GM06990 (cell line): ENCODE measurements around the gene SYT8.

Experiments
- DNase-seq: peaks from one replicate; pipeline ENCODE4 v3.0.0-alpha.2; 2011; ENCODE audit not compliant: insufficient read length; ENCODE audit errors: extremely low read depth
- H3K27me3 ChIP-seq: replicated peaks from 2 replicates; pipeline ENCODE4 v1.6.0; 2011; ENCODE audit warnings: low read length; ENCODE audit not compliant: control insufficient read depth, insufficient read depth
- H3K36me3 ChIP-seq: 2 replicates; pipeline ENCODE4 v1.5.1; 2011; ENCODE audit warnings: low read length; ENCODE audit not compliant: control insufficient read depth, insufficient read depth
- H3K4me3 ChIP-seq: replicated peaks from 2 replicates; pipeline ENCODE4 v1.5.1; 2011; ENCODE audit warnings: low read depth, mild to moderate bottlenecking, control low read depth, low read length
- TF ChIP-seq, protein P1 (sequence below): IDR thresholded peaks from 2 replicates; pipeline ENCODE4 v1.5.1; 2011; ENCODE audit warnings: low read length, control low read depth, mild to moderate bottlenecking, inconsistent platforms; ENCODE audit not compliant: insufficient read depth, poor library complexity, severe bottlenecking

SYT8 gene

DNA sequence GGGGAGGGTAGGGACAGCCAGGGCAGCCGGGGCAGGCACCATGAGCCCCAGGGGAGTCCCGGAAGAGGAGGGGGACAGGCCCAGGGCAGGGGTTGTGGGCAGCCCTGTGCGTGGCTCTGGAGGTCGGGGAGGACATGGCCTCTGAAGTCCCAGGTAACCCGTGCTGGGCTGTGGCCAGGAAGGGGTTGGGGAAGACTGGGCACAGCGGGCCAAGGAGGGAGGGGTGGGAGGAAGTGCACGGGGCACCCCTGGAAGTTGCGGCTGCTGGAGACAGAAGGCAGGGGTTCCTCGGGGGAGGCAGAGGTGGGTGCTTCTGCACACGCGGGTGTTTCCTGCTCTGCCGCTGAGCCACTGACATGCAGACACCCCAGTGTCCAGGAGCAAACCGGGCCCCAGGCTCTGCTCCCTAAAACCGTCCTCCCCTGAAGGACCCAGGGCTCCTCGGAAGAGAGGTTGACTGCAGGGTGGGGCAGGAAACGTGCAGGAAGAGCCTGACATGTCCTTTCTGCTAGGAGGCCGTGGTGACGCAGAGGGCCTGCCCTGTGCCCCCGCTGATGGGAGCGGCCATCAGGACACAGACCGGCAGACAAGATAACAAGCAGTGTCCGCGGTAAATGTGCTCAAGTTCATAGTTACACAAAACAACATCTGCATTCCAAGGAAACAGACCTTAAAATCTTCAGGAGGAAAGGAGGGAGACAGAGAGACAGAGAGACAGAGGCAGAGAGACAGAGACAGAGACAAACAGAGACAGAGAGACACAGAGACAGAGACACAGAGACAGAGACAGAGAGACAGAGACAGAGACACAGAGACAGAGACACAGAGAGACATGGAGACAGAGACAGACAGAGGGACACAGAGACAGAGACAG, 9.7 kb downstream of the SYT8 start:
- Histone ChIP-seq H3K4me3 (no peak overlapping the region), H3K27me3 (no peaks in the 10 kb centered on the region), H3K36me3 (no peaks in the 10 kb centered on the region)
- no peak for DNase-seq
- TF ChIP-seq, protein P1, sequence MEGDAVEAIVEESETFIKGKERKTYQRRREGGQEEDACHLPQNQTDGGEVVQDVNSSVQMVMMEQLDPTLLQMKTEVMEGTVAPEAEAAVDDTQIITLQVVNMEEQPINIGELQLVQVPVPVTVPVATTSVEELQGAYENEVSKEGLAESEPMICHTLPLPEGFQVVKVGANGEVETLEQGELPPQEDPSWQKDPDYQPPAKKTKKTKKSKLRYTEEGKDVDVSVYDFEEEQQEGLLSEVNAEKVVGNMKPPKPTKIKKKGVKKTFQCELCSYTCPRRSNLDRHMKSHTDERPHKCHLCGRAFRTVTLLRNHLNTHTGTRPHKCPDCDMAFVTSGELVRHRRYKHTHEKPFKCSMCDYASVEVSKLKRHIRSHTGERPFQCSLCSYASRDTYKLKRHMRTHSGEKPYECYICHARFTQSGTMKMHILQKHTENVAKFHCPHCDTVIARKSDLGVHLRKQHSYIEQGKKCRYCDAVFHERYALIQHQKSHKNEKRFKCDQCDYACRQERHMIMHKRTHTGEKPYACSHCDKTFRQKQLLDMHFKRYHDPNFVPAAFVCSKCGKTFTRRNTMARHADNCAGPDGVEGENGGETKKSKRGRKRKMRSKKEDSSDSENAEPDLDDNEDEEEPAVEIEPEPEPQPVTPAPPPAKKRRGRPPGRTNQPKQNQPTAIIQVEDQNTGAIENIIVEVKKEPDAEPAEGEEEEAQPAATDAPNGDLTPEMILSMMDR = no peak

DNA sequence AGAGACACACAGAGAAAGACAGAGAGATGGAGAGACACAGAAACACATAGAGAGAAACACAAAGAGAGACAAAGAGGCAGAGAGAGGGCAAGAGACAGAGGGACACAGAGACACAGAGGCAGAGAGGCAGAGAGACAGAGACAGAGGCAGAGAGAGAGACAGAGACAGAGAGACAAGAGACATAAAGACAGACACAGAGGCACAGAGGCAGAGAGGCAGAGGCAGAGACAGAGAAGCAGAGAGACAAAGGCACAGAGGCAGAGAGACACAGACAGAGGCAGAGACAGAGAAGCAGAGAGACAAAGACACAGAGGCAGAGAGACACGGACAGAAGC, 10.3 kb downstream of the SYT8 start:
- Histone ChIP-seq H3K4me3 (no peak overlapping the region), H3K27me3 (no peaks in the 10 kb centered on the region), H3K36me3 (no peaks in the 10 kb centered on the region)
- no peak for DNase-seq
- TF ChIP-seq, protein P1 = no peak

DNA sequence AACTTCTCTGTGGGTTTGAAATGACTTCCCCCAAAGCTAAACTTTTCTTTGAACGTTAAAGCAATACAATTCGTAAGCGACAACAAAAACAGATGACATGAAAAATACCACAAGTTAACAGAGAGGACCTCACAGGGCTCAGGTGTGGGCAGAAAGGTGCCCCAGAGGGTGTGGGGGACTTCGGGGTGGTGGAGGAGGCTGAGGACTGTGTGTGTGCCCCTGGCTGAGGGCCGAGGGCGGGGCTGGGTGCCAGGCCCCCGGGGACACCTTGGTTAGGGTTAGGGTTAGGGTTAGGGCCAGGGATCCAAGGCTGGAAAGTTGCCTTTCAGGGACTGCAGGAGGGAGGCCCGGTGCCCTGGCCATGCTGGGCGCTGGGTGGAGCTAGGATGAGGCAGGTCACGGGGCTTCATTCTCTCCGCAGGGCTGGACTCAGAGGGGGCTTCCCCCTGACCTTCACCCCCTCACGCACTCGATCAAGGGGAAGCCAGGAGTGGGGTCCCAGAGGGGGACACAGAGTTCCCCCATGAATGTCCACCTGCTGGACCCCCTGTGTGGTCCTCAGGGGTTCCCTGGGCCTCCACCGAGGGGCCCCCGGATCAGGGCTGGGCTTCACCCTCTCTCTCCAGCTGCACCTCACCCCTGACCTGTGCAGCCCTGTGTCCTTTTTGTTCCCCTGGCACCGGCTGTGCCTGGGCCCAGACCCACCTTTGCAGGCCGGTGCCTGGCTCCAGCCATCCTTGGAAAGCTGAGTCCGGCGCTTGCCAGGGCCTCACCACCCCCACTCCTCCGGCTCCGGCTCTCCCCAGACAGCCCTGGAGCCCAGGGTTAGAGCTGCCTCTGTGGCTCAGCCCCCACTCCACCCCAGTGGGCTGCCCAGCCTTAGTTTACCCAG, 11.0 kb downstream of the SYT8 start:
- H3K27me3 ChIP-seq = no peaks in the 10 kb centered on the region
- no peaks in the 10 kb centered on the region for H3K36me3 ChIP-seq
- TF ChIP-seq, protein P1 = no peak
- DNase-seq = no peak
- no peak overlapping the region for H3K4me3 ChIP-seq

DNA sequence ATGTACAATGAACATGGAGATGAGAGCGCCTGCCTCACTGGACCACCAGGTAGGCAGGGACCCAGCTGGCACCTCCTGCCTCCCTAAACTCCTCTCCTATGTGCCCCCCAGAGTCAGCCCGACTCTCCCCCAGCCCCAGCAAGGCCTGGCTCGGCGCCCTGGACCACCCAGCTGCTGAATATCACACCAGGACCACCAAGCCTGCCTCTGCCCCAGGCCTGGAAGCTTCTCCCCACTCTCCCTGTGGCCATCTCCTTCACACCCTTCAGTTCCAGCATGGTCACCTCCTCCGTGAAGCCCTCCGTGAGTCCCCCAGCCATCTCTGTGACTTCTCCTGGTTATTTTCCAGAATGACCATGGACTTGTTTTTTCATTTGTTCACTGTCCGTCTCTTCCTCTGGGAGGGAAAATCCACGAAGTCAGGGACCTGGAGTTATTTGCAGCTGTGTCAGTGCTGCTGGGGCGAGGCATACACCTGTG, 11.7 kb downstream of the SYT8 start:
- H3K27me3 ChIP-seq = no peaks in the 10 kb centered on the region
- TF ChIP-seq, protein P1 = no peak
- no peak overlapping the region for H3K4me3 ChIP-seq
- no peak for DNase-seq
- H3K36me3 ChIP-seq = no peaks in the 10 kb centered on the region

DNA sequence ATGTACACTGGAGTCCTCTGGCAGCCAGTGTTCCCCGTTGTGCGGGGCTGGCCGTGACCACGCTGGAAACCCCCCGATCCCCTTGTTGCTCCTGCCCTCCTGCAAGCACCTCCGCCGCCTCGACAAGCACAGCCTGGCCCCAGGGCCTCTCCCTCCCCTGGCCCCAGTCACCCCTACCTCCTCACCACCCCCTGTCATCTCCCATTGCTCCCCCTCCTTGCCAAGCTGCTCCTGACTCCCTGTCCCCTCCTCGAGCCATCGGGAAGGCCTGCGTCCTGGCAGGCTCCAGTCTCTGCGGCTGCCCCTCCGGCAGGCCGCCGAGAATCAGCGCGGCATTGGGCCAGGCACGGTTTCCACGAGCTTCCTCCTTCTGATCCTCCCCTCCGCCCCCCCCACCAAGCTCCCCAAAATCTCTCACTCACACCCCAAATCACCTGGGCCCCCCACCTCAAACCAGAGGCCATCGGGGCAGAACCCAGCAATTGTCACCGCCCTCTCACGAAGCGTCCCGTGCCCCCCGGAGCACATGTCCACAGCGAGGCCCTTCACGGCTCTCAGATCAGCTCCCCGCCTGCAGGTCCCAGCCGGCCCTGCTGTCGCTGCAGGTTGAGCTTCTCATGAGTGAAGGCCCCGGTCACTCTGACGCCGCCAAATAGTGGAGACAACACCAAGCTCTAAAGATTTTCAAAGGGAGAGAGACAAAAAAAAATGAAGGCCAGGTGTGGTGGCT, 12.4 kb downstream of the SYT8 start:
- DNase-seq = no peak
- TF ChIP-seq, protein P1 = no peak
- no peaks in the 10 kb centered on the region for H3K36me3 ChIP-seq
- H3K4me3 ChIP-seq = no peak overlapping the region
- H3K27me3 ChIP-seq = no peaks in the 10 kb centered on the region
